BJ (cell line): ENCODE results near the gene LRMDA. TPM values are rescaled to one million over a fixed set of nuclear protein-coding genes. Genes with fewer than 3 reads are reported as not detected.

ENCODE experiments used
- CTCF ChIA-PET: fragments of 350-600 bp; formaldehyde crosslinking; extraction: SDS; loops from one replicate; lab custom pipeline; 2021; ENCODE audit warnings: antibody characterized with exemption, inconsistent platforms; lab: Yijun Ruan, JAX
- POLR2A ChIA-PET: fragments of 300-600 bp; sonication (Branson Sonifier 250); formaldehyde crosslinking; extraction: SDS; loops from one replicate; lab custom pipeline; 2021; ENCODE audit warnings: antibody characterized with exemption; lab: Charles Lee
- DNase-seq: peaks from one replicate; pipeline ENCODE4 v3.0.0-alpha.2; 2011; ENCODE audit warnings: low read depth
- H3K27me3 ChIP-seq: 2 replicates; pipeline ENCODE4 v1.6.0; 2011; ENCODE audit warnings: low read length; ENCODE audit not compliant: control insufficient read depth, insufficient read depth
- H3K36me3 ChIP-seq: 2 replicates; pipeline ENCODE4 v1.5.1; 2011; ENCODE audit warnings: low read length; ENCODE audit not compliant: control insufficient read depth, insufficient read depth
- H3K4me3 ChIP-seq: 2 replicates; pipeline ENCODE4 v1.5.1; 2011; ENCODE audit warnings: low read depth, mild to moderate bottlenecking, control low read depth, low read length
- CTCF ChIP-seq: IDR thresholded peaks from 2 replicates; pipeline ENCODE4 v1.5.1; 2011; ENCODE audit warnings: low read depth, mild to moderate bottlenecking, control low read depth, inconsistent platforms, low read length, moderate library complexity; ENCODE audit not compliant: insufficient read depth
- polyA plus RNA-seq: library from polyadenylated mRNA; depleted of rRNA; stranded (reverse); fragments of >200 nt; gene quantifications from 2 replicates; pipeline ENCODE4 v1.2.3, GENCODE V29; 2011

The LRMDA gene
- polyA plus RNA-seq, 1 experiment, result not detected

- CTCF ChIA-PET, result interaction anchor here (1.2 kb wide), 1 partner anchor 11 kb away, joined by 4 read pairs; no protein-coding TSS in a partner anchor
- no peak for DNase-seq
- TF ChIP-seq CTCF, result no peak
- Histone ChIP-seq H3K36me3 (no peaks in the 10 kb centered on the region), H3K27me3 (no peaks in the 10 kb centered on the region), H3K4me3 (no peak overlapping the region)
- POLR2A ChIA-PET, result no interaction called here
Observed at GRCh38 chr10:75726522-75727483, 295.4 kb downstream of the LRMDA start.

- Histone ChIP-seq H3K36me3 (no peaks in the 10 kb centered on the region), H3K4me3 (no peak overlapping the region), H3K27me3 (no peaks in the 10 kb centered on the region; the same call in 1 of the 2 replicates)
- no peak for DNase-seq
- no peak for TF ChIP-seq CTCF
- ChIA-PET CTCF (no interaction called here), POLR2A (no interaction called here)
Observed at GRCh38 chr10:75730847-75731246, 299.4 kb downstream of the LRMDA start.

GRCh38 chr10:75733135-75733890 lies 301.9 kb downstream of the LRMDA start:
- no peak for TF ChIP-seq CTCF
- Histone ChIP-seq H3K27me3 (no peaks in the 10 kb centered on the region; the same call in 1 of the 2 replicates), H3K4me3 (no peak overlapping the region), H3K36me3 (no peaks in the 10 kb centered on the region)
- DNase-seq, result no peak
- CTCF ChIA-PET, result no interaction called here
- POLR2A ChIA-PET, result no interaction called here

GRCh38 chr10:75736151-75736640 lies 304.8 kb downstream of the LRMDA start:
- CTCF ChIA-PET, result no interaction called here
- POLR2A ChIA-PET, result no interaction called here
- Histone ChIP-seq H3K27me3 (no peaks in the 10 kb centered on the region; the same call in 1 of the 2 replicates), H3K4me3 (no peak overlapping the region), H3K36me3 (no peaks in the 10 kb centered on the region)
- no peak for DNase-seq
- TF ChIP-seq CTCF, result no peak
